CD4-positive, alpha-beta T cell (primary cell): ENCODE results near the gene NPAS3. TPM values are rescaled to one million over a fixed set of nuclear protein-coding genes. Genes with fewer than 3 reads are reported as not detected.

Experiments used
- ATAC-seq: fragments of 200-7000 bp; cut with Tn5 transposase; one replicate; pipeline ENCODE4 v1.10.0; 2022; ENCODE audit warnings: mild to moderate bottlenecking; ENCODE audit not compliant: poor library complexity
- CTCF ChIA-PET: fragments of 350-600 bp; sonication (Branson Sonifier 250); formaldehyde crosslinking; loops from one replicate; lab custom pipeline; 2021; ENCODE audit warnings: antibody characterized with exemption, inconsistent platforms; lab: Charles Lee
- POLR2A ChIA-PET: fragments of 350-600 bp; sonication (Branson Sonifier 250); formaldehyde crosslinking; loops from one replicate; lab custom pipeline; 2021; ENCODE audit warnings: antibody characterized with exemption, inconsistent platforms; lab: Charles Lee
- DNase-seq, 14 experiments: peaks; one replicate each; pipeline ENCODE4 v3.0.0-alpha.2; 2013 to 2020; ENCODE audit warnings: mixed read lengths in 2 of 14
- H3K27ac ChIP-seq, 2 donors: one replicate each; pipeline versions ENCODE4 v1.5.1 to v1.7.0; 2013; ENCODE audit warnings: low read length in 2 of 2, low read depth in 1 of 2, mild to moderate bottlenecking in 1 of 2
- H3K27me3 ChIP-seq, 2 experiments: 1 replicate in 1 of 2; 2 replicates in 1 of 2; pipeline versions ENCODE4 v1.6.1 to v1.7.0; 2013; ENCODE audit warnings: low read length in 2 of 2, control low read depth in 1 of 2, mild to moderate bottlenecking in 1 of 2, moderate library complexity in 1 of 2; ENCODE audit not compliant: insufficient read depth in 2 of 2, control insufficient read depth in 1 of 2
- H3K36me3 ChIP-seq: one replicate; pipeline ENCODE4 v1.6.1; 2013; ENCODE audit warnings: low read length, control low read depth; ENCODE audit not compliant: insufficient read depth
- H3K4me1 ChIP-seq: one replicate; pipeline ENCODE4 v1.6.1; 2013; ENCODE audit warnings: low read length, control low read depth; ENCODE audit not compliant: insufficient read depth
- H3K4me3 ChIP-seq: one replicate; pipeline ENCODE4 v1.5.1; 2013; ENCODE audit warnings: mild to moderate bottlenecking, low read length, moderate library complexity
- H3K9me3 ChIP-seq, 2 experiments: 1 replicate in 1 of 2; 2 replicates in 1 of 2; pipeline versions ENCODE4 v1.6.1 to v1.7.0; 2013; ENCODE audit warnings: low read length in 2 of 2, mild to moderate bottlenecking in 2 of 2, control low read depth in 1 of 2, moderate library complexity in 1 of 2; ENCODE audit not compliant: control insufficient read depth in 1 of 2, insufficient read depth in 1 of 2
- H3K27ac Mint-ChIP-seq: one replicate; pipeline ENCODE4 v1.8.0; 2020; ENCODE audit warnings: mixed read lengths
- H3K27me3 Mint-ChIP-seq: one replicate; pipeline ENCODE4 v1.8.0; 2021; ENCODE audit warnings: mixed read lengths
- H3K36me3 Mint-ChIP-seq: one replicate; pipeline ENCODE4 v1.8.0; 2021; ENCODE audit warnings: low read depth, mixed read lengths
- H3K4me1 Mint-ChIP-seq: one replicate; pipeline ENCODE4 v1.8.0; 2021; ENCODE audit warnings: low read depth, mixed read lengths
- H3K4me3 Mint-ChIP-seq: one replicate; pipeline ENCODE4 v1.8.0; 2020; ENCODE audit warnings: mild to moderate bottlenecking, mixed read lengths
- H3K9me3 Mint-ChIP-seq: one replicate; pipeline ENCODE4 v1.8.0; 2020; ENCODE audit warnings: mixed read lengths
- intact Hi-C, 2 experiments: fragments of 100-400 bp; cut with DNase I in 1 of 2; cut with micrococcal nuclease in 1 of 2; formaldehyde crosslinking; loops; one replicate each; pipeline versions ENCODE4 v1.15.1 to v1.9.0; 2023 to 2025; cut with DNase I, micrococcal nuclease
- total RNA-seq, 174 experiments: library from RNA in 2 of 174; stranded (reverse) in 2 of 174; gene quantifications; one replicate each; pipeline ENCODE4 v1.2.3 and lab custom pipeline; 2021 to 2026
- TF ChIP-seq, protein P1 (sequence below): fragments of 200-600 bp; IDR thresholded peaks from one replicate; pipeline ENCODE4 v1.8.0; 2022; ENCODE audit warnings: antibody characterized with exemption, mild to moderate bottlenecking

NPAS3 gene
- total RNA-seq, 2 experiments from 2014 or later = not detected

DNA sequence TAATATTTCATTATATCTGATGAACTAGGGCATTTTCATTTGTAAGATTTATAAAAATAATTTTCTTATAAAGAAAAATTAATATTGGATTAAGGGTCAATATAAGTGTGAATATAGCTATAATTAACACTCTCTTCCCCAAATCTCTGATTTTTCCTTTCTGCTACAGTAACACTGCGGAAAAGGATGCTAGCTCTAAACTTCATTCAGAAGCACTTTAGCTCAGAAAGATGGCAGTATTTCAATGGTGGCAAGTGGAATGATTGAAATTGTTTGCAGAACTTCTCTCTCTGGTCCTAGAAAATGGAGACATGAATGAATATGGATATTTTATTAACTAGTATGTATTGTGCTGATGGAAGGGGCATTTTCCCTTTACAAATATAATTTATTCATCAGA is 8.4 kb downstream of the NPAS3 start:
- POLR2A ChIA-PET = no interaction called here
- no peak overlapping the region for H3K4me3 Mint-ChIP-seq
- H3K27me3 ChIP-seq = peaks cover 0 to 6% of the 10 kb centered on the region in 2 experiments
- DNase-seq (no peak), ATAC-seq (no peak)
- intact Hi-C loops = no loop called here
- no peaks in the 10 kb centered on the region for H3K4me1 Mint-ChIP-seq
- H3K36me3 ChIP-seq = no peaks in the 10 kb centered on the region
- H3K9me3 Mint-ChIP-seq = no peaks in the 10 kb centered on the region
- no peak overlapping the region for H3K27ac ChIP-seq
- TF ChIP-seq, protein P1, sequence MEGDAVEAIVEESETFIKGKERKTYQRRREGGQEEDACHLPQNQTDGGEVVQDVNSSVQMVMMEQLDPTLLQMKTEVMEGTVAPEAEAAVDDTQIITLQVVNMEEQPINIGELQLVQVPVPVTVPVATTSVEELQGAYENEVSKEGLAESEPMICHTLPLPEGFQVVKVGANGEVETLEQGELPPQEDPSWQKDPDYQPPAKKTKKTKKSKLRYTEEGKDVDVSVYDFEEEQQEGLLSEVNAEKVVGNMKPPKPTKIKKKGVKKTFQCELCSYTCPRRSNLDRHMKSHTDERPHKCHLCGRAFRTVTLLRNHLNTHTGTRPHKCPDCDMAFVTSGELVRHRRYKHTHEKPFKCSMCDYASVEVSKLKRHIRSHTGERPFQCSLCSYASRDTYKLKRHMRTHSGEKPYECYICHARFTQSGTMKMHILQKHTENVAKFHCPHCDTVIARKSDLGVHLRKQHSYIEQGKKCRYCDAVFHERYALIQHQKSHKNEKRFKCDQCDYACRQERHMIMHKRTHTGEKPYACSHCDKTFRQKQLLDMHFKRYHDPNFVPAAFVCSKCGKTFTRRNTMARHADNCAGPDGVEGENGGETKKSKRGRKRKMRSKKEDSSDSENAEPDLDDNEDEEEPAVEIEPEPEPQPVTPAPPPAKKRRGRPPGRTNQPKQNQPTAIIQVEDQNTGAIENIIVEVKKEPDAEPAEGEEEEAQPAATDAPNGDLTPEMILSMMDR = no peak
- no peak overlapping the region for H3K4me3 ChIP-seq
- H3K4me1 ChIP-seq = no peaks in the 10 kb centered on the region
- CTCF ChIA-PET = no interaction called here
- H3K9me3 ChIP-seq = no peaks in the 10 kb centered on the region
- no peaks in the 10 kb centered on the region for H3K36me3 Mint-ChIP-seq
- no peak overlapping the region for H3K27ac Mint-ChIP-seq
- peaks cover 36% of the 10 kb centered on the region for H3K27me3 Mint-ChIP-seq

- POLR2A ChIA-PET = no interaction called here
- intact Hi-C loops = no loop called here
- peaks cover 30% of the 10 kb centered on the region for H3K27me3 Mint-ChIP-seq
- ATAC-seq (no peak), DNase-seq (no peak)
- Histone ChIP-seq H3K27me3 (peaks cover 0 to 2% of the 10 kb centered on the region in 2 experiments), H3K36me3 (no peaks in the 10 kb centered on the region), H3K4me3 (no peak overlapping the region), H3K4me1 (no peaks in the 10 kb centered on the region), H3K9me3 (no peaks in the 10 kb centered on the region), H3K27ac (no peak overlapping the region)
- H3K9me3 Mint-ChIP-seq = no peaks in the 10 kb centered on the region
- no peaks in the 10 kb centered on the region for H3K4me1 Mint-ChIP-seq
- no peak overlapping the region for H3K4me3 Mint-ChIP-seq
- no peak overlapping the region for H3K27ac Mint-ChIP-seq
- TF ChIP-seq, protein P1 = no peak
- CTCF ChIA-PET = no interaction called here
- no peaks in the 10 kb centered on the region for H3K36me3 Mint-ChIP-seq
Measured at GRCh38 chr14:32947792-32948191, 9.1 kb downstream of the NPAS3 start.

DNA sequence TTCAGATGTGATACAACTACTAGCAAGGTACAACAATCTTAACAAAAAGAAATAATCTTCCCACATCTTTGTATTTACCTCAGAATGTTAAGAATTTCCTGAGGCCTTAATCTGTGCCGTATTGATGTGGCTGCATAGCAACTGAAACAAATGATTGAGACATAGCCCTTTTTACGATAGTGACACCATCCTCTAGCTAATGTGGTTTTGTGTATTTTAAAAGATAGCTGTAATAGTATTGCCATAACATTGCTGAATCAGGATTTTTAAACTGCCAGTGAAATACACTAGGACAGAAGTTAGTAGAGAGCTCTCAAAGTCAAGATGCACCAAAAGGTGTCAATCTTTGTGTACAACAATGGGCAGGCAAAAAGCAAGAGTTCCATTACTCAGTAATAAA is 11.9 kb downstream of the NPAS3 start:
- no peaks in the 10 kb centered on the region for H3K9me3 ChIP-seq
- no peak for ATAC-seq

More for the DNA sequence above, 11.9 kb downstream of the NPAS3 start:
- Histone ChIP-seq H3K27me3 (no peaks in the 10 kb centered on the region), H3K27ac (no peak overlapping the region), H3K4me1 (no peaks in the 10 kb centered on the region), H3K36me3 (no peaks in the 10 kb centered on the region), H3K4me3 (no peak overlapping the region)
- no peak overlapping the region for H3K27ac Mint-ChIP-seq
- TF ChIP-seq, protein P1 = no peak
- no peak for DNase-seq
- no peaks in the 10 kb centered on the region for H3K4me1 Mint-ChIP-seq
- intact Hi-C loops = no loop called here
- ChIA-PET CTCF (no interaction called here), POLR2A (no interaction called here)
- H3K27me3 Mint-ChIP-seq = peaks cover 13% of the 10 kb centered on the region
- peaks cover 2% of the 10 kb centered on the region for H3K9me3 Mint-ChIP-seq
- H3K4me3 Mint-ChIP-seq = no peak overlapping the region
- no peaks in the 10 kb centered on the region for H3K36me3 Mint-ChIP-seq
